PC-9 (cell line): Measurements from ENCODE around the gene SSTR3.

ENCODE experiments used
- EZH2 ChIP-seq: fragments of 200-600 bp; sonication (generic); IDR thresholded peaks from 2 replicates; pipeline ENCODE4 v1.8.0; 2017; ENCODE audit warnings: antibody characterized with exemption, low read depth
- TF ChIP-seq, protein P1 (sequence below): fragments of 200-600 bp; sonication (generic); conservative IDR thresholded peaks from 2 replicates; pipeline ENCODE4 v1.6.1; 2017; ENCODE audit warnings: mixed run types, antibody characterized with exemption, mild to moderate bottlenecking, moderate library complexity

DNA sequence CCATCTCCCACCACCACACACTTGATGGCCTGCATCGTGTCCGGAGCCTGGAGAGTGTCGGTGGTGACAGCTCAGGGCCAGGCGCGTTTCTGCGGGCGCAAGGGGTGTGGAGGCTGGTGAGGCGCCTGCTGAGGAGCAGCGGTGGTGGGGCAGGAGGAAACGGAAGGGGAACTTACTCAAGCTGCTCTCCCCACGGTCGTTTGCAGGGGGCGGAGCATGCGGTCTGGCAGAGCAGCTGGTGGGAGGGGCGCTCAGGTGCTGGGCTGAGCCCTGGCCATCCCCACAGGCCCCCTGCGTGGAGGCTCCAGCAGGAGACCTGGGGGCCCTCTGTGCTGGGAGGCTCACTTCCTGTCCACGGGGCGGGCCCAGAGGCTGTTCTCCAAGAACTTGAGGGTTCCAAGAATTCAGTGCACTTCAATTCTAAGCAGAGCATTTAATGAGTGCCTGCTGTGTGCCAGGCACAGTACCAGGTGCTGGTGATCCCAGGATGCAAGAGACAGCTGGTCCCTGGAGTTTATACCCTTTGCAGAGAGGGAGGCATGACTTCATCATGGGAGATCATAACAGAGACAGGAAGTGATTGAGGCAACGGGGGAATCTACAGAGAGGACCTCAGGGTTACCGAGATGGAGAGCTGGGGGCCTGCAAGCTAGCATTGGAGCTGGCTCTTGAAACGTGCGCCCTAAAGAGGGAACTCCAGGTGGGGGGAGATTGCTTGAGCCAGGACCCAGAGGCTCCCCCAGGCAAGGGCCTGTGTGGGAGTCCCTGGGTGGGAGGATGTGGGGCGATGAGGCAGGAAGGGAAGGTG lies 32.0 kb upstream of the SSTR3 start, which contains the start of gene RAC2:
- TF ChIP-seq, protein P1, sequence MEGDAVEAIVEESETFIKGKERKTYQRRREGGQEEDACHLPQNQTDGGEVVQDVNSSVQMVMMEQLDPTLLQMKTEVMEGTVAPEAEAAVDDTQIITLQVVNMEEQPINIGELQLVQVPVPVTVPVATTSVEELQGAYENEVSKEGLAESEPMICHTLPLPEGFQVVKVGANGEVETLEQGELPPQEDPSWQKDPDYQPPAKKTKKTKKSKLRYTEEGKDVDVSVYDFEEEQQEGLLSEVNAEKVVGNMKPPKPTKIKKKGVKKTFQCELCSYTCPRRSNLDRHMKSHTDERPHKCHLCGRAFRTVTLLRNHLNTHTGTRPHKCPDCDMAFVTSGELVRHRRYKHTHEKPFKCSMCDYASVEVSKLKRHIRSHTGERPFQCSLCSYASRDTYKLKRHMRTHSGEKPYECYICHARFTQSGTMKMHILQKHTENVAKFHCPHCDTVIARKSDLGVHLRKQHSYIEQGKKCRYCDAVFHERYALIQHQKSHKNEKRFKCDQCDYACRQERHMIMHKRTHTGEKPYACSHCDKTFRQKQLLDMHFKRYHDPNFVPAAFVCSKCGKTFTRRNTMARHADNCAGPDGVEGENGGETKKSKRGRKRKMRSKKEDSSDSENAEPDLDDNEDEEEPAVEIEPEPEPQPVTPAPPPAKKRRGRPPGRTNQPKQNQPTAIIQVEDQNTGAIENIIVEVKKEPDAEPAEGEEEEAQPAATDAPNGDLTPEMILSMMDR = no peak
- no peak for TF ChIP-seq EZH2
